NCI-H82 (cell line): ENCODE results near the gene GNAQ.
"Not testable (repeated sequence)": the region's sequence is repeated elsewhere in the genome, so short reads cannot be mapped to it uniquely, and the experiment has no call there.

Source experiments
- DNase-seq: peaks from one replicate; lab custom pipeline; 2025; lab: John Stamatoyannopoulos, UW

The GNAQ gene

GRCh38 chr9:77903666-77904285 lies 127.8 kb downstream of the GNAQ start:
- peak; percentile 21 for DNase-seq

DNA sequence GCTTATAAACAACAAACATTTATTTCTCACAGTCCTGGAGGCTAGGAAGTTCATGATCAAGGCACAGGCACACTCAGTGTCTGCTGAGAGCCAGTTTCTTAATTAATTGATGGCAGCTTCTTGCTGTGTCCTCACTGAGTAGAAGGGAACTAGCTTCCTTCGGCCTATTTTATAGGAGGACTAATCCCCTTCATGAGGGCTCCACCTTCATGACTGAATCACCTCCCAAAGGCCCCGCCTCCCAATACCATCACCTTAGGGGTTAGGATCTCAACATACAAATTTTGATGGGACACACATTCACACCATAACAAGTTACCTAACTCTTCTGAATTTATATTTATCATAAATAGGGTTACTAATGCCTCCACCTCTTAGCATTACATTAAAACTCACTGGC lies 129.8 kb downstream of the GNAQ start:
- DNase-seq, result peak; percentile 26

DNA sequence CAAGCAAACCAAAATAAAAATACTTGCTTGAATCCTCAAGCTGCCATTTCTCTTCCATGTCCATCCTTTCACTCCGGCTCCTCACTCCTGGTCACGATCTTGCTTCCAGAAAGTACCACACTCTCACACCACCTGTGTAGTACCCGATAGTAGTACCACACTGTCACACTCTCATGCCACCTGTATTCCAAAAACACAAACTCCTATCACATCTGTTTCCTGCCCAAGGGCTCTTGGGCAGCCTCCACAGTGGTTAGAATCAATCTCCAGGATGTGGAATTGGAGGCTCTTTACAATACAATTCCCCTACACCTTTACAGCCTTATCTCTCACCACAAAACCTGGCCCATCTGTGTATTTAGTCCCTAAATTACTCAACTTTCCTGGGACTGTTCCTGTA lies 130.6 kb downstream of the GNAQ start:
- no peak for DNase-seq

DNA sequence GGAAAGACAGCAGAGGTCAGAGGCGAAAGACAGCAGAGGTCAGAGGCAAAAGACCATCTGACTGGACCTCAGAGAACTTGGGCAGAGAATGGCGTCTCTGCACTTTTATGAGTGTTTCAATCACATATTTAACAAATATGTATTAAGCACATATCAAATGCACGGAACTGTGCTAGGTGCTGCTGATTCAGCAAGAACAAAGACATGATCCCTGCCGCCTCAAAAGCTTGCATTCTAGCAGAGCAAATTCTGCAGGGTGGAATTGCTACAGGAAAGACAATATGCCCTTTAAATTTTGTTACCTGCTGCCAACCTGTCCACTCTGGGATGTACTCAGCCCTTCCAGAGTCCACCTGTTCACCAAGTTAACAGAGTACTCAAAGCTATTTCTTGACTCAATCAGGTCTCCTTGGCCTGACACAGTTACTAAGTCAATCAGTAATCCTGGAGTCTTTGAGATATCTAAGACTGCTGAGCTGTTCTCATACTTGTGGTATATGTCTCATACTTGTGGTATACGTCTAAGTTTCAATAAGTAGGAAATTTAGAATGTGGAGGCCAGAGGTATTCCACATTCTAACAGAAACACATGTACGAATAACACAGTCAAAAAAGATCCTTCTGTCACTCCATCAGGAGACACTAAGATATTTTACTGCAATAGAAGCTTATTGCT lies 131.8 kb downstream of the GNAQ start:
- no peak for DNase-seq

DNA sequence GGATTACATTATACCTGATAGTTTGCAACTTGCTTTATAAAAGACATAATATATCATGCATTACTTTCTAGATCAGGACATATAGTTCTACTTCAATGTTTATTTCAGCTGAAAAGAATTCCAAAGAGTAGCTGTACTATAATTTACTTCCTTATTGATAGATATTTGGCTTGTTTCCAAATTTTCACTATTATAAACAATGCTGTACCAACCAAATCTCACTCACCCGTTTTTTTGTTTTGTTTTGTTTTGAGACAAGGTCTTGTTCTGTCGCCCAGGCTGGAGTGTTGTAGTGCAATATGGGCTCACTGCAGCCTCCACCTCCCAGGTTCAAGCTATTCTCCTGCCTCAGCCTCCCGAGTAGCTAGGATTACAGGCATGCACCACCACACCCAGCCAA lies 132.7 kb downstream of the GNAQ start:
- DNase-seq, result no peak

GRCh38 chr9:77896938-77897667 lies 134.5 kb downstream of the GNAQ start:
- DNase-seq, result peak; percentile 24

DNA sequence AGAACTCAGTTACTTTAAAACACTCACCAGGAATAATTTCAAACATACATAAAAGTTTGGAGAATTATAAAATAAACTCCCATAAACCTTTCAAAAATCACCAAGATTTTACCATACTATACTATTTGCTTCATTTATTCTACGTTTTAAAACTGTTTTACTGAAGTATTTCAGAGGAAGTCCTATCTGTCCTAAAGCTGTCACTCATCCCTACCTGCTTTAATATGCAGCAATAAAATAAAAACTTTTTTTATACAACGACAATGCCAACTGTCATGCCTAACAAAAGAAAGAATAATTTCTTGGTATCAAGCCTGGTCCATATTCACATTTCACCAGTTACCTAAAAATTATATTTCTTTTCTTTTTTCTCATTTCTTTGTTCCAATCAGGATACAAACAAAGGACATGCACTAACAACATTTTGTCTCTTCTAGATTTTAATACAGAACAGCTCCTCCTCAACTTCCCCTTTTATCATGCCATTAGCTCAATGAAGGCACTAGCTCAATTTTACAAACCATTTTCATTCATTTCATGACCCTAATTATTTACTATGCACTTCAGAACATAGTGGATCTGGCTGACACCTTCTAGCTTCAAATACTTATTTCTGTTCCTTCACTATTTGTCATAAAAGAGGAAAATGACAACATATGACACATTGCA lies 135.2 kb downstream of the GNAQ start:
- no peak for DNase-seq

DNA sequence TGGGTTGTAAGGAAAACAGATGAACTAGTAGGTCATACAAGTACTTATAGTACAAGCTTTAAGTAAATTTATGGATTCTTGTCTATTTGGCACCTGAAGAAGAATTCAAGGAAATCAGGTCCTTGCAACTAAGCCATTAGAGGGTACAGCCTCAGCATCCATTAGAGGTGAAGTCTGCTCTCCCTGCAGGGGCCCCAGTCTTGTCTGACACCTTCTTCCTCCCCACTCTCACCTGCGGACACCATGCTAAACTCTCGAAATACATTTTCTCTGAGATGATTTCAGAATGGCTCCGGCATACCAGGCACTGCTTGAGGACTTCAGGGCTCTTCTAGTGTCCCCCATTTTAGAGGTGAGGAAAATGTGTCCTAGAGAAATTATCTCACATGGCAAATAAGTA lies 137.9 kb downstream of the GNAQ start:
- no peak for DNase-seq

DNA sequence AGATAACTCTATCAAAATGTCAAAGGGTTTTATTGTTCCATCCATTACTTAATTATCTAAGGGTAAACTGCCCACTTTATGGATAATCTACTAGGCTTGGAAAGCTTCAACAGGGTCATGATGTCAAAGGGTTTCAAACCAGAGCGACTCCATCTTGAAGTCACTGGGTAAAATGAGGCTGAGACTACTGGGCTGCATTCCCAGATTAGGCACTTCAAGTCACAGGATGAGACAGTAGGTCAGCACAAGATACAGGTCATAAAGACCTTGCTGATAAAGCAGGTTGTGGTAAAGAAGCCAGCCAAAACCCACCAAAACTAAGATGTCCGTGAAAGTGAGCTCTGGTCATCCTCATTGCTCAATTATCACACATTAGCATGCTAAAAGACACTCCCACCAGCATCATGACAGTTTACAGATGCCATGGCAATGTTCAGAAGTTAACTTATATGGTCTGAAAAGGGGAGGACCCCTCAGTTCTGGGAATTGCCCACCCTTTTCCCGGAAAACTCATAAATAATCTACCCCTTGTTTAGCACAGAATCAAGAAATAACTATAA lies 138.6 kb downstream of the GNAQ start:
- no peak for DNase-seq

- DNase-seq, result no peak
Observed at GRCh38 chr9:77892171-77892570, 139.4 kb downstream of the GNAQ start.

DNA sequence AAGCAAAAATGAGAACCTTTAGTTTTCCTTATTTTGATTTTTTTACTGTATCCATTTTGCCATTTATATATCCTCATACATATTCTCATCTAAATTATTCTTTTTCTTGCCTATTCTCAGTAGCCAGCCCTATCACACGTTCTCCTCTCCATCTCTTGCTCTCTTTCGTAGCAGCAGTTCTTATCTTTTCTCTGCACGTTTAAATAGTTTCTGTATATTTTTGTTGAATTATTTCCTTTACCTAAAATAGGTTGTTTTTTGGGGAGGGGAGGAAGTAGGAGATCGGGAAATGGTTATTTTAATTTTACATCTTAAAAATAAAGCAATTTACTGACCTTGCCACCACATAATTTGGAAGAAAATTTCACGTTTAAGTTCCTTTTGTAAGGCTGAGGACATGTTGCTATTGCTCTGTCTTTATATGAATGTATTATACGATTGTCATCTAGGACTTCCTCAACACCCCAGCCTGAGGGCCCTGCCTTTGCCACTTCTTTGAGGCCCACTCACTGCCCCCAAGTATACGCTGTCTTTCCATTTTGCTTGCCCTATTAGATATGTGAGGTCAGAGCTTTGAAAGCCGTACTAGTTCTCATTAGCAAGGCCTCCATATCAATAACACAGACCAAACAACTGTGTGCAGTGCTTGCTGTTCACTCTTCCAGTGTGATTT lies 140.3 kb downstream of the GNAQ start:
- no peak for DNase-seq

GRCh38 chr9:77887662-77888061 lies 143.9 kb downstream of the GNAQ start:
- DNase-seq, result no peak

DNA sequence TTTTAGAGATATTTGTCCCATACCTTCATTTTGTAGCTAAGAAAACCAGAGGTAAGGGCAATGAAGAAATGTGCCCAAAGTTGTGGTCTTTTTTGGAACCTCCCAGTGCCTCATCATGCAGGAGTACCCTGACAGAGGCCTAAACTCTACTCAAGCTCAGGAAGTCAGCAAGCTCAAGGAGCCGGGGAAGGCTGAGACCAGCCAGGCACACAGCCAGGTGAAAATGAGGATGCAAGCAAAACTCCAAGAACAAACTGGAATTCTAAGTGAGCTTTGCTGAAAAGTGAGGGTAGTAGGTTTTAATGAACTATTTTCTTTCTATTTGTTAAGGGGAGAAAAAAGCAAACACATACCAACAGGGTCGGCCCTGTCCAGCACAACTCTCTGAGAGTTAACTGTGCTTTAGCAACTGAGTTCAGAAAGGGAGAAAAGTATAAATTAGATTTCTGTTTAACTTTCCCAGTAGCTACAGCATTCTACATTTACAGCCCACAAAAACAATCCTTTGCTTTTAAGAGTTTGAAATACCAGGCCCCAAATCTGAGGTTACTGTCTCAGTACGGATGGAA lies 146.4 kb downstream of the GNAQ start:
- no peak for DNase-seq

DNA sequence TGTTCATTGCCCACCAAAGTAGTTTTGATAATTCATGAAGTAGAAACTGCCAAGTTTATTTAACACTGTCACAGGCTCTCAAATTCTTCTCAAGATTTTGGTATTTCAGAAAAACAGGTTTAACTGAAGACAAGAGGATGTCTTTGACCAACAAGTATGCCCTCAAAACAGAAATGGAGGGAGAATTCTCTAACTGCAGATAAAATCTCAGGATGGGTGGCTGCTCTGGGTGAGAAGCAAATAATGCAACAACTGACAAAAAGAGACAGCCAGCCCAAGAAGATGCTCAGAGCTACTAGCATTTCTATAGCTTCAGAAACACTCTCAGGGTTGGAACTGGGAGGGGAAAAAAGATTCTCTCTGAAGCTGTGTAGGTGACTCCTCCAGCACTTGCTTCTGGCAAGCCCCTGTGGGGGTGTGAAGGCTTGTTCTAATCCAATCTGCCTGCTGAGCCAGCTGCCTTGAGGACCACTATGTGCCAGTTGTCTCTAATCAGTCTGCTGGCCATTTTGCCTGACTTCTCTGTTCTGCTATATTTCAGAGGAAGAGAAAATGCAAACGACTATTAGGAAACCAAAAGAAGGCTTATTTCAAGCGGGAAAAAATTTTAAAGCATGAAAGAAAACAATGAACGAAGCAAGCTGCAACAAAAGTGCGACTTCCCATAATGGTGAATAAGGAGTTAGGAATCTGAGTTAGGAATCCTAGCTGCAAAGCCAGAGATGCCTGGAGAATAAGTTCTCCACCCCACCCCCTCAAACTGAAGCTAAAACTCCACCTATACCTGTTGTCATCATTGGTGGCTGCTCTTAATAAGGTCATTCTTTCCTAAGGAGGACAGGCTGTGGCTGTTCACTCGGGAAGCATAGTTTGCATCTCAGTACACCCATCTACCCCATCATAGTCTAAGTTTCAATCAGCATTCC lies 147.5 kb downstream of the GNAQ start:
- DNase-seq, result peak; percentile 86

- DNase-seq, result no peak
Observed at GRCh38 chr9:77883133-77883532, 148.5 kb downstream of the GNAQ start.

DNA sequence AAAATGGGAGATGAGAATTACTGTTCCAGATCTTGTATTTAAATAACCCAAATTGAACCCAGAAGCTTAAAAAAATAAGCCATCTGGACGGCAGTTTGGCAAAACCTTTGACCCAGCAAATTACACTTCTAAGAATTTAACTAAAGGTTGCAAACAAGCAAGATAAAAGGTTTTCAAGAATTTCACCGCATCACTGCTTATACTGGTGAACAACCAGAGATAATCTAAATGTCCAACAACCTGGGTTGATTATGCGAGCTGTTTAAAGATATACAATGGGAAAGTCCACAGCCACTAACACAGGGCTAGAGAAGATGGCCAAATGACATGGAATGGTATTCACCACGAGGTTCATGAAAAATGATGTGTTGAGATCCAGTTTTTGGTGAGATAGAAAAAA lies 149.3 kb downstream of the GNAQ start:
- no peak for DNase-seq

DNA sequence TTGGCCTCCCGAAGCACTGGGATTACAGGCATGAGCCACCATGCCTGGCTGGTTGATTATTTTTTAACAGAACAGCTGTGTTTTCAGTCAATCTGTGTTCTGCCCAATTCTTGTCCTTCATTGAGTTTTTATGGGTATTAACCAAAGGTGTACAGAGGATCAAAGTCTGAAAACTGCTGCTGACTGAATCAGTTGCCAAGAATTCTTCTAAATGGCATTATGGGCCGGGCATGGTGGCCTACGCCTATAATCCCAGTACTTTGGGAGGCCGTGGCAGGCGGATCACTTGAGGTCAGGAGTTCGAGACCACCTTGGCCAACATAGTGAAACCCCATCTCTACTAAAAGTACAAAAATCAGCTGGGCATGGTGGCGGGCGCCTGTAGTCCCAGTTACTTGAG lies 150.0 kb downstream of the GNAQ start:
- DNase-seq, result not testable (repeated sequence)

DNA sequence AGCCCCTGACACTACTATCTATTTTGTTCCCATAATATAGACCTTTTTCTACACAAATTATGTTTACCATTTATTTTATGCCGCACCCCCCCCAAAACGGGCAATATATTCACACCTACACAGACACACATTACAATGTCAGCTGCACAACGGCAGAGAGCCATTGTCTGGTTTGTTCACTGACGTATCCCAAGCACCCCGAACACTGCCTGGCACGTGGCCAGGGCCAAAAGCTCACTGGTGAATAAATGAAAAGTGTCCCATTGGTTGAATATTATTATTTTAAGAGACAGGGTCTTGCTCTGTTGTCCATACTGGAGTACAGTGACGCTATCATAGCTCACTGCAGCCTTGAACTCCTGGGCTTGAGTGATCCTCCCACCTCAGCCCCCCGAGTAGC lies 150.5 kb downstream of the GNAQ start:
- DNase-seq, result no peak

GRCh38 chr9:77879437-77879943 lies 152.1 kb downstream of the GNAQ start:
- DNase-seq, result no peak

DNA sequence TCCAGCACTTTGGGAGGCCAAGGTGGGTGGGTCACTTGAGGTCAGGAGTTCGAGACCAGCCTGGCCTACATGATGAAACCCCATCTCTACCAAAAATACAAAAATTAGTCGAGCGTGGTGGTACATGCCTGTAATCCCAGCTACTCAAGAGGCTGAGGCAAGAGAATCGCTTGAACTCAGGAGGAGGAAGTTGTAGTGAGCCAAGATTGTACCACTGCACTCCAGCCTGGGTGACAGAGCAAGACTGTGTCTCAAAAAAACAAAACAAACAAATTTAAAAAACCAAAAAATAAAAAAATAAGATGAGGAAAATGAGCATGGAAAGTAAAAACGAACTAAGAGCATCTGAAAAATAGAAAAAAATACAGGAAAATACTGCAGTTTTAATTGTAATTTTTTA lies 152.8 kb downstream of the GNAQ start:
- DNase-seq, result not testable (repeated sequence)
